CD14-positive monocyte (primary cell): ENCODE data around the gene RLBP1. TPM values are rescaled to one million over a fixed set of nuclear protein-coding genes. Genes with fewer than 3 reads are reported as not detected.

Experiments
- DNase-seq, 3 donors: peaks; one replicate each; pipeline ENCODE4 v3.0.0-alpha.2; 2011 to 2022
- H2AFZ ChIP-seq: 2 replicates; pipeline ENCODE4 v1.6.0; 2012; ENCODE audit warnings: mild to moderate bottlenecking, low read depth, low read length, inconsistent platforms; ENCODE audit not compliant: insufficient read depth, poor library complexity, severe bottlenecking
- H3K27ac ChIP-seq, 2 donors: 1 replicate in 1 of 2; 2 replicates in 1 of 2; pipeline ENCODE4 v1.5.1; 2012 to 2013; ENCODE audit warnings: low read length in 2 of 2, control low read depth in 1 of 2, inconsistent platforms in 1 of 2, low read depth in 1 of 2, mild to moderate bottlenecking in 1 of 2
- H3K27me3 ChIP-seq, 2 donors: one replicate each; pipeline versions ENCODE4 v1.6.0 to v1.6.1; 2011 to 2013; ENCODE audit warnings: low read length in 2 of 2; ENCODE audit not compliant: control insufficient read depth in 2 of 2, insufficient read depth in 2 of 2
- H3K36me3 ChIP-seq, 2 donors: replicated peaks in 1 of 2; 1 replicate in 1 of 2; 2 replicates in 1 of 2; pipeline versions ENCODE4 v1.5.1 to v1.6.1; 2012 to 2013; ENCODE audit warnings: low read length in 2 of 2, control low read depth in 1 of 2, inconsistent platforms in 1 of 2, mild to moderate bottlenecking in 1 of 2; ENCODE audit not compliant: insufficient read depth in 2 of 2, control insufficient read depth in 1 of 2
- H3K4me1 ChIP-seq, 2 donors: 1 replicate in 1 of 2; 2 replicates in 1 of 2; pipeline versions ENCODE4 v1.5.1 to v1.6.1; 2012 to 2013; ENCODE audit warnings: low read length in 2 of 2, control low read depth in 1 of 2, inconsistent platforms in 1 of 2, mild to moderate bottlenecking in 1 of 2, moderate library complexity in 1 of 2; ENCODE audit not compliant: insufficient read depth in 2 of 2, control insufficient read depth in 1 of 2
- H3K4me2 ChIP-seq: replicated peaks from 2 replicates; pipeline ENCODE3; 2012; ENCODE audit warnings: low read length, moderate library complexity, mild to moderate bottlenecking; ENCODE audit not compliant: poor library complexity, severe bottlenecking; ENCODE audit errors: extremely low read depth
- H3K4me3 ChIP-seq, 3 experiments: fragments of 200-600 bp in 1 of 3; sonication (generic) in 1 of 3; replicated peaks in 1 of 3; 1 replicate in 2 of 3; 2 replicates in 1 of 3; pipeline ENCODE4 v1.5.1; 2011 to 2013; ENCODE audit warnings: low read length in 3 of 3, mild to moderate bottlenecking in 3 of 3, control low read depth in 2 of 3, low read depth in 2 of 3, inconsistent platforms in 1 of 3, moderate library complexity in 1 of 3
- H3K79me2 ChIP-seq: 2 replicates; pipeline ENCODE4 v1.6.0; 2012; ENCODE audit warnings: mild to moderate bottlenecking, control low read depth, inconsistent platforms, low read length, moderate library complexity; ENCODE audit not compliant: insufficient read depth
- H3K9ac ChIP-seq: 2 replicates; pipeline ENCODE4 v1.6.0; 2017; ENCODE audit warnings: low read length, mild to moderate bottlenecking; ENCODE audit not compliant: insufficient read depth, poor library complexity, severe bottlenecking
- H3K9me3 ChIP-seq, 2 donors: replicated peaks in 1 of 2; 1 replicate in 1 of 2; 2 replicates in 1 of 2; pipeline versions ENCODE4 v1.5.1 to v1.6.1; 2012 to 2013; ENCODE audit warnings: low read length in 2 of 2, control low read depth in 1 of 2; ENCODE audit not compliant: control insufficient read depth in 1 of 2, insufficient read depth in 1 of 2
- H4K20me1 ChIP-seq: 2 replicates; pipeline ENCODE4 v1.6.0; 2012; ENCODE audit warnings: mild to moderate bottlenecking, low read length, control low read depth, moderate library complexity; ENCODE audit not compliant: insufficient read depth
- H3K27ac Mint-ChIP-seq, 7 donors: one replicate each; pipeline ENCODE4 v1.8.0; 2020; ENCODE audit warnings: mild to moderate bottlenecking in 7 of 7, mixed read lengths in 7 of 7, moderate library complexity in 6 of 7, inconsistent platforms in 2 of 7
- H3K27me3 Mint-ChIP-seq, 3 donors: one replicate each; pipeline ENCODE4 v1.8.0; 2021 to 2022; ENCODE audit warnings: low read depth in 3 of 3, mild to moderate bottlenecking in 3 of 3, mixed read lengths in 3 of 3, moderate library complexity in 3 of 3, inconsistent platforms in 1 of 3
- H3K36me3 Mint-ChIP-seq, 2 donors: one replicate each; pipeline ENCODE4 v1.8.0; 2020; ENCODE audit warnings: mixed read lengths in 2 of 2, inconsistent platforms in 1 of 2, mild to moderate bottlenecking in 1 of 2
- H3K4me1 Mint-ChIP-seq: one replicate; pipeline ENCODE4 v1.8.0; 2020; ENCODE audit warnings: mild to moderate bottlenecking, mixed read lengths
- H3K4me3 Mint-ChIP-seq, 2 donors: one replicate each; pipeline ENCODE4 v1.8.0; 2020; ENCODE audit warnings: mild to moderate bottlenecking in 2 of 2, mixed read lengths in 2 of 2, moderate library complexity in 1 of 2
- H3K9me3 Mint-ChIP-seq, 7 donors: one replicate each; pipeline ENCODE4 v1.8.0; 2020 to 2022; ENCODE audit warnings: mixed read lengths in 7 of 7, mild to moderate bottlenecking in 6 of 7, moderate library complexity in 6 of 7, inconsistent platforms in 2 of 7
- CTCF ChIP-seq: fragments of 200-600 bp; IDR thresholded peaks from one replicate; pipeline ENCODE4 v1.8.0; 2022; ENCODE audit warnings: antibody characterized with exemption, mild to moderate bottlenecking
- WGBS: methylation state at CpG from one replicate; pipeline ENCODE4 v1.1.5; 2013; ENCODE audit warnings: missing lambda C conversion rate; ENCODE audit not compliant: insufficient coverage; 5-methylcytosine and 5-hydroxymethylcytosine counted together
- intact Hi-C, 2 donors: fragments of 100-400 bp; cut with micrococcal nuclease; formaldehyde crosslinking; loops; one replicate each; pipeline versions ENCODE4 v1.15.0 to v1.15.1; 2023
- polyA plus RNA-seq, 3 donors: library from polyadenylated mRNA; depleted of rRNA in 1 of 3; unstranded in 2 of 3; stranded (reverse) in 1 of 3; fragments of 300-500 nt in 2 of 3; fragments of >200 nt in 1 of 3; fragmentation: Illumina TruSeq in 2 of 3; gene quantifications; 1 replicate in 2 of 3; 2 replicates in 1 of 3; pipeline ENCODE4 v1.2.3, GENCODE V29; 2012 to 2021

RLBP1 gene
- polyA plus RNA-seq, 3 donors, result not detected

- peak overlapping the region in 2 of 7 donors; percentile 40 to 74 for H3K27ac Mint-ChIP-seq
- H3K4me1 Mint-ChIP-seq, result peaks cover 26% of the 10 kb centered on the region
- H3K36me3 ChIP-seq, result peaks cover 34 to 64% of the 10 kb centered on the region in 2 donors
- H3K27me3 ChIP-seq, result no peaks in the 10 kb centered on the region
- H3K9me3 ChIP-seq, result no peaks in the 10 kb centered on the region
- peaks cover 0 to 2% (median 0%) of the 10 kb centered on the region in 3 donors for H3K27me3 Mint-ChIP-seq
- peaks cover 55 to 58% of the 10 kb centered on the region in 2 donors for H3K36me3 Mint-ChIP-seq
- H4K20me1 ChIP-seq, result peaks cover 36% of the 10 kb centered on the region
- H3K4me3 ChIP-seq, result no peak overlapping the region
- intact Hi-C loops, result loop anchor here (5.0 kb wide), 2 partner anchors 32 to 37 kb away; no protein-coding TSS in a partner anchor
- H3K79me2 ChIP-seq, result peaks cover 12% of the 10 kb centered on the region
- H3K4me2 ChIP-seq, result no peak overlapping the region
- H3K27ac ChIP-seq, result no peak overlapping the region
- no peaks in the 10 kb centered on the region for H3K9me3 Mint-ChIP-seq
- no peak overlapping the region for H2AFZ ChIP-seq
- WGBS, result 94% methylated on average over 2 of the region's 7 CpGs
- no peak overlapping the region for H3K4me3 Mint-ChIP-seq
- DNase-seq, result no peak
- no peak overlapping the region for H3K9ac ChIP-seq
- TF ChIP-seq CTCF, result no peak
- peaks cover 29 to 30% of the 10 kb centered on the region in 2 donors for H3K4me1 ChIP-seq
Measured at GRCh38 chr15:89164712-89165211, 56.6 kb downstream of the RLBP1 start.

GRCh38 chr15:89163271-89164055 lies 57.9 kb downstream of the RLBP1 start:
- no peak overlapping the region for H3K4me2 ChIP-seq
- intact Hi-C loops, result no loop called here
- peaks cover 10% of the 10 kb centered on the region for H3K79me2 ChIP-seq
- no peak overlapping the region for H3K9ac ChIP-seq
- Mint-ChIP-seq H3K36me3 (peaks cover 56 to 59% of the 10 kb centered on the region in 2 donors), H3K9me3 (no peaks in the 10 kb centered on the region), H3K4me1 (peaks cover 26% of the 10 kb centered on the region), H3K4me3 (no peak overlapping the region), H3K27ac (peak overlapping the region in 1 of 7 donors; percentile 54), H3K27me3 (peaks cover 0 to 4% (median 0%) of the 10 kb centered on the region in 3 donors)
- DNase-seq, result no peak
- no peak overlapping the region for H2AFZ ChIP-seq
- 100% methylated on average over 2 of the region's 5 CpGs for WGBS
- H3K4me1 ChIP-seq, result peaks cover 29 to 30% of the 10 kb centered on the region in 2 donors
- H3K4me3 ChIP-seq, result no peak overlapping the region
- H3K27me3 ChIP-seq, result no peaks in the 10 kb centered on the region
- H4K20me1 ChIP-seq, result peaks cover 31% of the 10 kb centered on the region
- H3K27ac ChIP-seq, result no peak overlapping the region
- no peak for TF ChIP-seq CTCF
- H3K9me3 ChIP-seq, result no peaks in the 10 kb centered on the region
- peaks cover 36 to 66% of the 10 kb centered on the region in 2 donors for H3K36me3 ChIP-seq
